Mucosa of gallbladder (tissue), 1 donor: Measurements from ENCODE around the gene SLC25A3. TPM values are rescaled to one million over a fixed set of nuclear protein-coding genes. Genes with fewer than 3 reads are reported as not detected.

Experiments used
- total RNA-seq: library from RNA; stranded (reverse); gene quantifications from one replicate; pipeline ENCODE4 v1.2.1, GENCODE V29; 2021
- donor health status: DM: no; HTN: no; CAD: no.

Gene SLC25A3
- total RNA-seq, 1 donor from 2014 or later: 399 TPM

Other genes starting within 250 kb of the SLC25A3 start
- gene TMPO, start 78.1 kb upstream of the SLC25A3 start, total RNA-seq: 70.1 TPM
- gene IKBIP, start 51.1 kb downstream of the SLC25A3 start, total RNA-seq: 9.7 TPM
- 22.3 TPM for gene APAF1, start 51.6 kb downstream of the SLC25A3 start, total RNA-seq